GM19452 (cell line): ENCODE results near the gene RNLS.

Source experiments
- ATAC-seq: cut with Tn5 transposase; IDR thresholded peaks from one replicate; pipeline ENCODE4 v1.9.1; 2021; ENCODE audit not compliant: unreplicated experiment

RNLS gene

DNA sequence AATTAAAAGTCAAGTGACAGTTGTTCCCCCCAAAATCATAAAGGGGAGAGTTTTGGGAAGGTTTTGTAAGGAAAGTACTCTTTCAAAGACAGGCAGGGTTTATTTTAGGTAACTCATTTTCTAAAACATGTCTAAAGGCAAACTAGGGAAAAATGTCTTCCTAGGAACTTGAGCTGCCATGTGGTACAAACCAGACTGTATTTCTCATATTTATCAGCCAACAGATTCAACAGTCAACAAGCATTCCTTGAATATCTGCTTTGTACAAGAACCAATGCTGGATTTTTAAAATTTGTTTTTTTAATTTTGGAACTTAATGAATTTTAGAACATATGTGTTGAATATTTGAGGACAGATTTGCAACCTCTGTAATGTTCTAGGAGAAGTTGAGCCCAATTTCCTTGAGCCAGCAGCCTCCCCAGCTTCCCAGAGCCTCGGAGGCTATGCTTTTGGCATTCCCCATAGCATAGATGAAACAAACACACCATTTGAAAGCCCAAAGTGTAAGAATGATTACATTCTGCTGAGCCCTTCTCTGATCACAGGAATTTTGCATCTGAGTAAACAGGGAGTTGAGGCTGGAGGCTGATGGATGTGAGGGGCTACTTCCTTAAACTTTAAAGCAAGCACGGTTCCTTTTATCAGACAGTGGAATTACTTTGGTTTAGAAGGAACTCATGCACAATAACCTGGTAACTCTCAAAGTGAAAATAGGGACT lies 345.1 kb downstream of the RNLS start:
- no peak for ATAC-seq

GRCh38 chr10:88236121-88236743 lies 346.9 kb downstream of the RNLS start:
- no peak for ATAC-seq

GRCh38 chr10:88234297-88234696 lies 348.8 kb downstream of the RNLS start:
- ATAC-seq, result no peak

- ATAC-seq, result no peak
These were observed 349.2 kb downstream of the RNLS start for GRCh38 chr10:88233870-88234269.

DNA sequence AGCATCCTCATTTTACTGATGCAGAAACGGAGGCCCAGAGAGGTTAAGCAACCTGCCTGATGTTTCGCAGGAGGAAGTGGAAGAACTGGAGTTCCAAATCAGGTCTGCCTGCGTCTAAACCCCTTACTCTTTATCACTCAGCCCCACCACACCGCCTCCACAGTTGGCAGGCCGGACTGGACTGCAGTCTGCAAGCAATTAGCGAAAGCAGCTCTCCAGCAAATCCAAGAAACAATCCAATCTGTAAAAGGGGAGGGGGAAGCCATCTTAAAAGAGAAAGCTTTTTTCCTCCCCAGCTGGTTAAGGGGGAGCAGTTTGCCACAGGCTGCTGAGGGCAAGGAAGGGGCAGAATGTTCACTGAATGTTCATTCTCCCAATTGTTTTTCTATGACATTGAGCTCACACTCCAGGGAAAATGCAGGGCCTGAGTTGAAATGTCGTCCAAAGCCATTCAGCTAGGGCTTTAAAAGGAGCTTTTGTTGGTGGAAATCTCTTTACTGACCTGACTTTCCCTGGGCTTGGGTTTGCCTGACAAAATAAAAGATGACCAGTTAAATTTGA lies 350.1 kb downstream of the RNLS start:
- ATAC-seq, result no peak

- no peak for ATAC-seq
These were observed 350.9 kb downstream of the RNLS start for GRCh38 chr10:88232029-88232895.

- ATAC-seq, result no peak
These were observed 352.9 kb downstream of the RNLS start for GRCh38 chr10:88230251-88230650.

DNA sequence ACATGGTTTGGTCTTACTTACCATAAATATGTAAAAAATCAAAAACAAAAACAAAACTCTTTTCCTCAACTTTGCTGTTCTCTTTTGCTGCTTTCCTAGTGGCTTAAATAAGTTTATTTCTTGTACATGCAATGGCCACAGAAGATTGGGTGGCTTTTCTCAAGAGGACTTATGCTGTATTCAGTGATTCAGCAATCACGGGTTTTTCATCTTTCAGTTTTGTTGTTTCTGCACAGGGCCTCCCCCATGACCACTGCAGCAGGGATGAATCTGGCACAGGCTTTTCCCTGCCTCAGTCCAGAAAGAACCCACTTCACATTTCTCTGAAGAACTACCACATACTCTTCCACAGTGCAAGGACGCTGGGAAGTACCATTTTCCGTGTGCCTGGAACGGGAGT lies 355.0 kb downstream of the RNLS start:
- ATAC-seq, result no peak

- no peak for ATAC-seq
These were observed 355.6 kb downstream of the RNLS start for GRCh38 chr10:88227342-88228018.

DNA sequence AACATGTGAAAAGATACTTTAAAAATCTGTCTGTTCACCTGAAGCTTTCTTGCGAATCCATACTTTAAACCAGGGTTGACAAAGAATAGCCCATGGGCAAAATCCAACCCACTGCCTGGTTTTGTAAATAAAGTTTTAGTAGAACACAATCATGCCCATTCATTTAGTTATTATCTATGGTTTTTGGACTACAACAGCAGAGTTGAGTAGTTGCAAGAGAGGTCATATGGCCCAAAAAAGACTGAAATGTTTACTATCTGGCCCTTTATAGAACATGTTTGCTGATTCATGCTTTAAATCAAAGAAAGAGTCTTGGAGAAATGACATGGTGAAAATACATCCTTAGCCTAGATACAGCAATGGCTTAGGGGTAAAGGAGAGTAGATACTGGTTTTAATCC lies 356.2 kb downstream of the RNLS start:
- ATAC-seq, result no peak

GRCh38 chr10:88226071-88226659 lies 357.0 kb downstream of the RNLS start:
- no peak for ATAC-seq
